K562 (cell line): ENCODE results near the gene RTL10. TPM values are rescaled to one million over a fixed set of nuclear protein-coding genes. Genes with fewer than 3 reads are reported as not detected.

Experiments used
- CBFA2T2 ChIP-seq: fragments of 450-650 bp; conservative IDR thresholded peaks from 2 replicates; pipeline ENCODE4 v1.6.1; 2017; ENCODE audit warnings: mild to moderate bottlenecking
- DMBX1 ChIP-seq: fragments of 250-450 bp; sonication (Bioruptor Pico); IDR thresholded peaks from 2 replicates; pipeline ENCODE4 v1.8.0; 2022; ENCODE audit warnings: inconsistent platforms, mild to moderate bottlenecking, moderate library complexity, borderline replicate concordance
- HDAC1 ChIP-seq, 2 experiments: fragments of 450-650 bp; IDR thresholded peaks; 2 replicates each; pipeline ENCODE4 v1.6.1; 2016 to 2017; ENCODE audit warnings: inconsistent platforms in 1 of 2, mild to moderate bottlenecking in 1 of 2, moderate library complexity in 1 of 2
- SIN3A ChIP-seq, 2 experiments: fragments of 150-350 bp in 1 of 2; IDR thresholded peaks; 2 replicates each; pipeline ENCODE4 v1.6.1; 2011 to 2016; ENCODE audit warnings: borderline replicate concordance in 2 of 2, low read depth in 2 of 2, low read length in 2 of 2, mild to moderate bottlenecking in 2 of 2, moderate library complexity in 2 of 2; ENCODE audit not compliant: control insufficient read depth in 1 of 2
- polyA plus RNA-seq, 8 experiments: library from polyadenylated mRNA; depleted of rRNA in 4 of 8; stranded (reverse) in 5 of 8; unstranded in 3 of 8; fragments of >200 nt; fragmentation: Nextera tagmentation in 2 of 8; fragmentation: Illumina TruSeq in 1 of 8; extraction: Ambion mirVana in 2 of 8; extraction: Trizol in 1 of 8; gene quantifications; 2 replicates each; pipeline versions ENCODE4 v1.2.1 to v1.2.3, GENCODE V29; 2011 to 2014; ENCODE audit warnings: inconsistent platforms in 1 of 8, missing spikeins in 1 of 8
- total RNA-seq, 7 experiments: library from RNA; depleted of rRNA in 6 of 7; stranded (reverse); fragments of >200 nt in 6 of 7; fragmentation: Illumina TruSeq in 2 of 7; extraction: Trizol in 2 of 7; gene quantifications; 2 replicates each; pipeline versions ENCODE4 v1.2.1 to v1.2.3, GENCODE V29; 2011 to 2021; ENCODE audit warnings: low replicate concordance in 1 of 7
- TF ChIP-seq, protein P1 (sequence below), 2 experiments: fragments of 450-650 bp in 1 of 2; sonication (generic) in 1 of 2; formaldehyde crosslinking in 1 of 2; IDR thresholded peaks; 2 replicates each; pipeline versions ENCODE4 v1.7.1 to v1.9.0; 2016 to 2022; ENCODE audit warnings: inconsistent platforms in 1 of 2, mild to moderate bottlenecking in 1 of 2, missing genetic modification reagents in 1 of 2
- TF ChIP-seq, protein P2 (sequence below): sonication (generic); formaldehyde crosslinking; IDR thresholded peaks from 2 replicates; pipeline ENCODE4 v1.8.0; 2022; ENCODE audit warnings: mild to moderate bottlenecking, low read depth, missing genetic modification reagents
- TF ChIP-seq, protein P3 (sequence below): sonication (generic); formaldehyde crosslinking; IDR thresholded peaks from 2 replicates; pipeline ENCODE4 v1.8.0; 2022; ENCODE audit warnings: missing genetic modification reagents, mild to moderate bottlenecking, moderate library complexity, borderline replicate concordance

Gene RTL10
- total and polyA plus RNA-seq, 9 of the 15 experiments (the other 6 are each of a cell fraction or from before 2014, with no cell fraction given) = 19.8 to 75.5 (median 32.5) TPM

DNA sequence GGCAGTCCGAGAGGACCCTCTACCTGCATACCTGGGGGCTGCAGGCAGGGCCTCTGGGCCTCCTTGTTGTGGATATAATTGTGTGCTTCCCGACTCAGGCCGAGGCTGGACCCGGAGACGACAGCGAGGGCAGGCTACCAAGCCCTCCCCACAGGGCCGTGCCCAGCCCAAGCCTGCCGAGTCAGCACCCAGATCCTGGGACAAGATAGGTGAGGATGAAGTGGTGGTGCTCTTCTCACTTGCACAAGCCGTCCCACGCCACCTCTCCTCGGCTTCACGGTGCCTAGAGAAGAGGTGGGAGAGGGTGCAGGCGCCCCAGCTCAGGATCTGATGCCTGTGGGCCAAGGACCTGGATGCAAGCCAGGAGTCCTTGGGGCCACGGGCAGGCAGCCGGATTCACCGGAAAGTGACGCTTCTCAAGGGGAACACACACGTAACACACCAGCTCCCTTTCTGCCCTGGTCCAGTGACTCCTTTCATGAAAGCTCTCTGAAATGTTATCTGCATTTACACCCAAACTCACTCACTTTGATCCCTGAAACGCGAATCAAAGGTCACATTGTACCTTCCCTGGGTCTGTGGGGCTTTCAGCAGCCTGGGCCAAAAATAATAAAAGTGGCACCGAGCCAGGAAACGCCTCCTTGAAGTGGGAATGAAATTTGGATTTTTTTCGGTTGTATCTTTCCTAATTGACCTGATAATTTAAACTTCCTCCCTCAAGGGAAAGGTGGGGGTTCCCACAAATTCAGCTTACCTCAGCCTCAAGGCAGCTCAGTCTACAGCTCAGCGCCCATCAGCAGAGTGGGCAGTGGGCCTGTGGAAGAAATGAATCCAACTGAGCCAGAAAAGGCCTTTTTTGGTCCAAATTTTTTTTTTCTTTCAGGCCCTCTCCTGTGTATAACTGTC lies 1.1 kb upstream of the RTL10 start (continued):
- TF ChIP-seq, protein P1, sequence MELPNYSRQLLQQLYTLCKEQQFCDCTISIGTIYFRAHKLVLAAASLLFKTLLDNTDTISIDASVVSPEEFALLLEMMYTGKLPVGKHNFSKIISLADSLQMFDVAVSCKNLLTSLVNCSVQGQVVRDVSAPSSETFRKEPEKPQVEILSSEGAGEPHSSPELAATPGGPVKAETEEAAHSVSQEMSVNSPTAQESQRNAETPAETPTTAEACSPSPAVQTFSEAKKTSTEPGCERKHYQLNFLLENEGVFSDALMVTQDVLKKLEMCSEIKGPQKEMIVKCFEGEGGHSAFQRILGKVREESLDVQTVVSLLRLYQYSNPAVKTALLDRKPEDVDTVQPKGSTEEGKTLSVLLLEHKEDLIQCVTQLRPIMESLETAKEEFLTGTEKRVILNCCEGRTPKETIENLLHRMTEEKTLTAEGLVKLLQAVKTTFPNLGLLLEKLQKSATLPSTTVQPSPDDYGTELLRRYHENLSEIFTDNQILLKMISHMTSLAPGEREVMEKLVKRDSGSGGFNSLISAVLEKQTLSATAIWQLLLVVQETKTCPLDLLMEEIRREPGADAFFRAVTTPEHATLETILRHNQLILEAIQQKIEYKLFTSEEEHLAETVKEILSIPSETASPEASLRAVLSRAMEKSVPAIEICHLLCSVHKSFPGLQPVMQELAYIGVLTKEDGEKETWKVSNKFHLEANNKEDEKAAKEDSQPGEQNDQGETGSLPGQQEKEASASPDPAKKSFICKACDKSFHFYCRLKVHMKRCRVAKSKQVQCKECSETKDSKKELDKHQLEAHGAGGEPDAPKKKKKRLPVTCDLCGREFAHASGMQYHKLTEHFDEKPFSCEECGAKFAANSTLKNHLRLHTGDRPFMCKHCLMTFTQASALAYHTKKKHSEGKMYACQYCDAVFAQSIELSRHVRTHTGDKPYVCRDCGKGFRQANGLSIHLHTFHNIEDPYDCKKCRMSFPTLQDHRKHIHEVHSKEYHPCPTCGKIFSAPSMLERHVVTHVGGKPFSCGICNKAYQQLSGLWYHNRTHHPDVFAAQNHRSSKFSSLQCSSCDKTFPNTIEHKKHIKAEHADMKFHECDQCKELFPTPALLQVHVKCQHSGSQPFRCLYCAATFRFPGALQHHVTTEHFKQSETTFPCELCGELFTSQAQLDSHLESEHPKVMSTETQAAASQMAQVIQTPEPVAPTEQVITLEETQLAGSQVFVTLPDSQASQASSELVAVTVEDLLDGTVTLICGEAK (IDR thresholded peaks at IDR 0.05) = no peak
- TF ChIP-seq, protein P1 (CRISPR knock-in tag; IDR thresholded peaks at IDR 0.05) = no peak
- no peak for TF ChIP-seq HDAC1 (IDR thresholded peaks at IDR 0.05)
- no peak for TF ChIP-seq CBFA2T2
- TF ChIP-seq, protein P2, sequence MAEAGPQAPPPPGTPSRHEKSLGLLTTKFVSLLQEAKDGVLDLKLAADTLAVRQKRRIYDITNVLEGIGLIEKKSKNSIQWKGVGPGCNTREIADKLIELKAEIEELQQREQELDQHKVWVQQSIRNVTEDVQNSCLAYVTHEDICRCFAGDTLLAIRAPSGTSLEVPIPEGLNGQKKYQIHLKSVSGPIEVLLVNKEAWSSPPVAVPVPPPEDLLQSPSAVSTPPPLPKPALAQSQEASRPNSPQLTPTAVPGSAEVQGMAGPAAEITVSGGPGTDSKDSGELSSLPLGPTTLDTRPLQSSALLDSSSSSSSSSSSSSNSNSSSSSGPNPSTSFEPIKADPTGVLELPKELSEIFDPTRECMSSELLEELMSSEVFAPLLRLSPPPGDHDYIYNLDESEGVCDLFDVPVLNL (CRISPR knock-in tag) = no peak
- no peak; the same call in 1 of the 2 replicates for TF ChIP-seq DMBX1
- TF ChIP-seq, protein P3, sequence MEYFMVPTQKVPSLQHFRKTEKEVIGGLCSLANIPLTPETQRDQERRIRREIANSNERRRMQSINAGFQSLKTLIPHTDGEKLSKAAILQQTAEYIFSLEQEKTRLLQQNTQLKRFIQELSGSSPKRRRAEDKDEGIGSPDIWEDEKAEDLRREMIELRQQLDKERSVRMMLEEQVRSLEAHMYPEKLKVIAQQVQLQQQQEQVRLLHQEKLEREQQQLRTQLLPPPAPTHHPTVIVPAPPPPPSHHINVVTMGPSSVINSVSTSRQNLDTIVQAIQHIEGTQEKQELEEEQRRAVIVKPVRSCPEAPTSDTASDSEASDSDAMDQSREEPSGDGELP (CRISPR knock-in tag) = no peak
- TF ChIP-seq SIN3A (IDR thresholded peaks at IDR 0.05; ENCODE audit: borderline replicate concordance in 2 of 2, control insufficient read depth in 1 of 2, low read depth in 2 of 2, low read length in 2 of 2) = no peak
